Duodenal mucosa (tissue), 2 donors: ENCODE data around the gene KIR2DL1.
"Not testable (repeated sequence)": the region's sequence is repeated elsewhere in the genome, so short reads cannot be mapped to it uniquely, and the experiment has no call there.

ENCODE experiments used
- H3K27ac ChIP-seq: one replicate; pipeline ENCODE4 v1.7.0; 2013; ENCODE audit warnings: low read depth, low read length
- H3K27me3 ChIP-seq, 2 donors: one replicate each; pipeline ENCODE4 v1.7.0; 2013; ENCODE audit warnings: low read length in 2 of 2, control low read depth in 1 of 2; ENCODE audit not compliant: insufficient read depth in 2 of 2, control insufficient read depth in 1 of 2
- H3K36me3 ChIP-seq, 2 donors: one replicate each; pipeline ENCODE4 v1.7.0; 2013; ENCODE audit warnings: low read length in 2 of 2, control low read depth in 1 of 2; ENCODE audit not compliant: insufficient read depth in 2 of 2, control insufficient read depth in 1 of 2
- H3K4me1 ChIP-seq, 2 donors: one replicate each; pipeline ENCODE4 v1.7.0; 2013; ENCODE audit warnings: low read length in 2 of 2, control low read depth in 1 of 2; ENCODE audit not compliant: insufficient read depth in 2 of 2, control insufficient read depth in 1 of 2
- H3K4me3 ChIP-seq, 2 donors: one replicate each; pipeline ENCODE4 v1.7.0; 2013; ENCODE audit warnings: low read length in 2 of 2, low read depth in 1 of 2
- H3K9ac ChIP-seq, 2 donors: one replicate each; pipeline ENCODE4 v1.7.0; 2013; ENCODE audit warnings: low read length in 2 of 2, low read depth in 1 of 2
- H3K9me3 ChIP-seq, 2 donors: one replicate each; pipeline ENCODE4 v1.7.0; 2013; ENCODE audit warnings: low read length in 2 of 2, control low read depth in 1 of 2; ENCODE audit not compliant: control insufficient read depth in 1 of 2

The KIR2DL1 gene

GRCh38 chr19:54791476-54791875 lies 21.9 kb downstream of the KIR2DL1 start:
- Histone ChIP-seq H3K9ac (no peak overlapping the region), H3K27me3 (no peaks in the 10 kb centered on the region), H3K9me3 (no peaks in the 10 kb centered on the region), H3K4me1 (no peaks in the 10 kb centered on the region), H3K36me3 (no peaks in the 10 kb centered on the region), H3K4me3 (no peak overlapping the region), H3K27ac (no peak overlapping the region)

GRCh38 chr19:54792814-54793213 lies 23.2 kb downstream of the KIR2DL1 start:
- Histone ChIP-seq H3K4me3 (peak overlapping the region; percentile 46 to 58), H3K9me3 (no peaks in the 10 kb centered on the region), H3K27ac (no peak overlapping the region), H3K36me3 (no peaks in the 10 kb centered on the region), H3K27me3 (no peaks in the 10 kb centered on the region), H3K9ac (no peak overlapping the region), H3K4me1 (no peaks in the 10 kb centered on the region)

GRCh38 chr19:54795758-54796157 lies 26.2 kb downstream of the KIR2DL1 start:
- no peak overlapping the region for H3K9ac ChIP-seq
- H3K27ac ChIP-seq: no peak overlapping the region
- no peaks in the 10 kb centered on the region for H3K36me3 ChIP-seq
- no peaks in the 10 kb centered on the region for H3K9me3 ChIP-seq
- H3K4me1 ChIP-seq: no peaks in the 10 kb centered on the region
- no peak overlapping the region for H3K4me3 ChIP-seq
- H3K27me3 ChIP-seq: no peaks in the 10 kb centered on the region

- Histone ChIP-seq H3K27ac (no peak within 1 kb of the TSS), H3K36me3 (no peaks in the 10 kb centered on the region), H3K9me3 (no peaks in the 10 kb centered on the region), H3K4me3 (no peak within 1 kb of the TSS), H3K9ac (no peak within 1 kb of the TSS), H3K27me3 (peaks cover 0 to 11% of the 10 kb centered on the region in 2 donors), H3K4me1 (no peaks in the 10 kb centered on the region)
Observed at GRCh38 chr19:54803410-54803809, 33.8 kb downstream of the KIR2DL1 start, which contains the start of gene KIR2DL4. TSS of gene KIR2DL4 (plus strand) at chr19:54803610. CDS start at chr19:54803652, 42 bp downstream.

- Histone ChIP-seq H3K4me3 (no peak overlapping the region), H3K4me1 (no peaks in the 10 kb centered on the region), H3K27ac (no peak overlapping the region), H3K9ac (no peak overlapping the region), H3K36me3 (no peaks in the 10 kb centered on the region), H3K27me3 (peaks cover 0 to 11% of the 10 kb centered on the region in 2 donors), H3K9me3 (no peaks in the 10 kb centered on the region)
Observed at GRCh38 chr19:54804101-54804500, 34.5 kb downstream of the KIR2DL1 start.

GRCh38 chr19:54804571-54804970 lies 35.0 kb downstream of the KIR2DL1 start:
- Histone ChIP-seq H3K9ac (no peak overlapping the region), H3K4me1 (no peaks in the 10 kb centered on the region), H3K27me3 (peaks cover 0 to 11% of the 10 kb centered on the region in 2 donors)

GRCh38 chr19:54805665-54806515 lies 36.3 kb downstream of the KIR2DL1 start:
- Histone ChIP-seq H3K4me1 (no peaks in the 10 kb centered on the region), H3K36me3 (no peaks in the 10 kb centered on the region), H3K27me3 (peaks cover 0 to 11% of the 10 kb centered on the region in 2 donors), H3K27ac (no peak overlapping the region), H3K4me3 (no peak overlapping the region), H3K9ac (no peak overlapping the region), H3K9me3 (no peaks in the 10 kb centered on the region)

More at GRCh38 chr19:54804571-54804970, 35.0 kb downstream of the KIR2DL1 start:
- no peaks in the 10 kb centered on the region for H3K9me3 ChIP-seq
- H3K4me3 ChIP-seq: no peak overlapping the region
- H3K36me3 ChIP-seq: no peaks in the 10 kb centered on the region
- no peak overlapping the region for H3K27ac ChIP-seq

GRCh38 chr19:54806516-54806838 lies 36.9 kb downstream of the KIR2DL1 start:
- peaks cover 0 to 11% of the 10 kb centered on the region in 2 donors for H3K27me3 ChIP-seq
- H3K9me3 ChIP-seq: no peaks in the 10 kb centered on the region
- H3K27ac ChIP-seq: no peak overlapping the region
- no peak overlapping the region for H3K4me3 ChIP-seq
- H3K9ac ChIP-seq: no peak overlapping the region
- no peaks in the 10 kb centered on the region for H3K4me1 ChIP-seq
- H3K36me3 ChIP-seq: no peaks in the 10 kb centered on the region

GRCh38 chr19:54814571-54814970 lies 45.0 kb downstream of the KIR2DL1 start:
- H3K36me3 ChIP-seq, H3K4me1 ChIP-seq, H3K27ac ChIP-seq, H3K9ac ChIP-seq, H3K9me3 ChIP-seq, H3K4me3 ChIP-seq, H3K27me3 ChIP-seq: not testable (repeated sequence)

GRCh38 chr19:54816251-54816650 lies 46.7 kb downstream of the KIR2DL1 start, which contains the start of gene KIR3DL1:
TSS of gene KIR3DL1 (plus strand) at chr19:54816468.
- H3K4me3 ChIP-seq, H3K27me3 ChIP-seq, H3K27ac ChIP-seq, H3K4me1 ChIP-seq, H3K9ac ChIP-seq, H3K36me3 ChIP-seq, H3K9me3 ChIP-seq: not testable (repeated sequence)
